SK-MEL-5 (cell line): Measurements from ENCODE around the gene OR52B4. TPM values are rescaled to one million over a fixed set of nuclear protein-coding genes. Genes with fewer than 3 reads are reported as not detected.
A peak's percentile ranks its signal among the peaks of the same experiment; 100 is the strongest.
"Not testable (repeated sequence)": the region's sequence is repeated elsewhere in the genome, so short reads cannot be mapped to it uniquely, and the experiment has no call there.

Source experiments
- DNase-seq: peaks from one replicate; pipeline ENCODE4 v3.0.0-alpha.2; 2016; ENCODE audit warnings: low read depth, low spot score
- in situ Hi-C: cut with HindIII; loops from 2 replicates; pipeline ENCODE4 v1.10.0; 2016; ENCODE audit warnings: low sequenced_read_pairs, high pct_unique_total_duplicates, low pct_unique_long_range_greater_than_20kb
- polyA plus RNA-seq, 2 experiments: library from polyadenylated mRNA; depleted of rRNA; stranded (reverse); fragments of >200 nt; gene quantifications; 2 replicates each; pipeline ENCODE4 v1.2.3, GENCODE V29; 2015
- total RNA-seq: library from RNA; depleted of rRNA; stranded (reverse); fragments of >200 nt; shearing (Covaris generic); gene quantifications from 2 replicates; pipeline ENCODE4 v1.2.3, GENCODE V29; 2014; rRNA removed

Gene OR52B4
- total RNA-seq, result not detected in 2 replicates
- polyA plus RNA-seq (2015; cell fraction: cytosol; rRNA removed), result not detected in 2 replicates
- not detected in 2 replicates for polyA plus RNA-seq (2015; cell fraction: nucleus; rRNA removed)

GRCh38 chr11:4368286-4368685 is at the start of gene OR52B4:
OR52B4 (minus strand) TSS chr11:4368386; CDS start chr11:4368295, 91 bp downstream.
- DNase-seq, result no peak
- in situ Hi-C loops, result no loop called here

GRCh38 chr11:4416816-4417215 is 48.6 kb upstream of the OR52B4 start:
- in situ Hi-C loops, result no loop called here

DNA sequence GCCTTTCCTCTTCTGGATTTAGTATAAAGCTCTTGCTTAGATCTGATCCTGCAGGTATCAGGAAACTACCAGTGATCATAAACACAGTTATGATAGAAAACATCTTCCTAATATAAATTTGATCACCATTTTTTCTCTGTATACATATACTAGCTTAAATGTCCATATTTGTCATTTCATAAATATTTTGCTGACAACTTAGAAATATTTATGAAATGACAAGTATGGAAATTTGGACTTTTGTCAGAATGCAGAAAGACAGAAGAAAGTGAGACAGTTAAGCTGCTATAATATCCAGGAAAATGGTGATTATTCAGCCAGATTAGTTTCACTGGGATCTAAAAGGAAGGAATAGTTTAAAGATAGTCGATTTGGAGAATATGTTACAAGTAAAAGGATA is 48.1 kb upstream of the OR52B4 start:
- in situ Hi-C loops, result no loop called here

More at GRCh38 chr11:4416816-4417215, 48.6 kb upstream of the OR52B4 start:
- no peak for DNase-seq

GRCh38 chr11:4406206-4406605 is 38.0 kb upstream of the OR52B4 start:
- in situ Hi-C loops, result not testable (repeated sequence)

More for the DNA sequence above, 48.1 kb upstream of the OR52B4 start:
- no peak for DNase-seq

GRCh38 chr11:4393858-4394223 is 25.7 kb upstream of the OR52B4 start:
- no peak for DNase-seq
- in situ Hi-C loops, result no loop called here

More at GRCh38 chr11:4406206-4406605, 38.0 kb upstream of the OR52B4 start:
- DNase-seq, result not testable (repeated sequence)

DNA sequence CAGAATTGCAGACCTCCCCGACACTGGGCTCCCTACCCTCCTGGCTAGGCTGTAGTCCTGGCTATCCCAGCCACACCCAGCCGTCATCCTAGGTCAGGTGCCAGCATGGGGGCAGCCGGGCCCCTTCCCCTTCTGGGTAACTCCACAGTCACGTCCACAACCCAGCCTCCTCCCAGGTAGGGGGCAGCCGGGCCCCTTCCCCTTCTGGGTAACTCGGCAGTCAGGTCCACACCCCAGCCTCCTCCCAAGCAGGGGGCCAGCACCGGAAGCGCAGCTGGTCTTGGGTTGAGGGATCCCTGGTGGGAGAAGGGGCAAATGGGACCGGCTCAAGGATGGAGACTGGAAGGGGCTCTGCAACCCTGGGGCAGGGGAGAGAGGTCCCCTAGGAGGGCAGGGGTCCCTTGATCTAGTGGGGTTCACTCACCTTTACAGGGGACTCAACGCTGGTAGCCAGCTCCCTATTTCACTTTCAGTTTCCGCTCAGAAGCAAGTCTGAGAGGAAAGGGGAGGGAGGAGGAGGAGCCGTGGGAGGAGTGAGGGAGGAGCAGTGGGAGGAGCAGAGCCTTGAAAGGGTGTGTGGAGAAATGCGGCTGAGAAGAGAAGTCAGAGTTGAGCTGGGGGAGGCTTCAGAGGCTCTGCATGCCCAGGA is 25.1 kb upstream of the OR52B4 start, which contains the start of gene TRIM21:
Gene TRIM21, minus strand, starts transcription at position 494 of the 649 bp plus-strand sequence. CDS start 3,293 bp downstream, outside the sequence.
- DNase-seq, result peak; percentile 87
- in situ Hi-C loops, result no loop called here

- no peak for DNase-seq
- in situ Hi-C loops, result no loop called here
Observed at GRCh38 chr11:4388221-4388620, 20.0 kb upstream of the OR52B4 start.

DNA sequence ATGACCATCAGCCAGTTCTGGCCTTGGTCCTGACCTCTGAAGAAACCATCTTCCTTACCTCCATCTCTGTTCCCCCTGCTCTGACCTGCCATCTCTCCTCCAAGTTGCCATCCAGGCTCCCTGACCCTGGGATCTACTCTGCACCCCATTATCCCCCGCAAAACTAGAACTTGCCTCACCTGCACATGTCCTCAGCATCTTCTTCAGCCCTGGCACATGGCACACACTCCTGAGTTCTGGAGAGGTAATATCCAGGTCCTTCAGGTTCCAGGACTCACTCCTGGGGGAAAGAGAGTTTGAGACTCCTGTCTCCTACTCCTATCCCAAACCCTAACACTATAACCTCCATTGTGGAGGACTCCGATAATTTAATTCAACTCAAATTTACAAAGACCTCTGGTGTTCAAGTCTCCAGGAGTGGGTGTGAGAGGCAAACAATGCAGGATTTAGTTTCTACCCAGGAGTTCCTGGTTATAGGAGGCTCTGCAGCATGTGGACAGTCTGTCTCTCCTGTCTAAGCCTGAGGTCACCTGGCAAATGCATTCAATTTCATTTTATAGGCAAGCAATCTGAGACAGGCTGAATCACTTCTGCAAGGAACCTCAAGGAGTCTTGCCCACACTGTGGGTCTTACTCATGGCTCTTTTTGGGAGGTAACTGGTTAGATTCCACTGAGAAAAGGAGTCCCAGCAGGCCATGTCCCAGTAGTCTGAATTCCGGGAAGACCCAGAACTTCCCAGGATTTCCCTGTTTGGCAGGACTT is 18.0 kb upstream of the OR52B4 start:
- no peak for DNase-seq
- in situ Hi-C loops, result no loop called here

DNA sequence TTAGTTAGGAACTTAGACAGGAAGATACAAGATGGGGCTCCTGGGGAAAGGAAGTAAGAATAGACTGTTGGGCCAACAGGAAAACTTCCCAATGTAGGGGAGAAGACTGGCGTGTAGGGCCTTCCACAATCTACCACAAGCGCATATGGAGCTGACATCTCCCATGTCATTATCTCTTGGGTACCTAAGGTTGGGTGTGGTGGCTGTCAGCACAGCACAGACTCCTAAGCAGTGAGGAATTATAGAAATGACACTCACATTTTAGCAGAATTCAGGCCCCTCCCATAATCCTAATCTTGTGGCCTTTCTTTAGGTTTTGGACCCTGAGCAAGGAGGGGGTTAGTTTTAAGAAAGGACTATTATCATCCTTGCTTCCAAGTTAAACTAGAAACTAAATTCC is 13.7 kb upstream of the OR52B4 start:
- in situ Hi-C loops, result no loop called here
- DNase-seq, result no peak

GRCh38 chr11:4375431-4376140 is 7.4 kb upstream of the OR52B4 start:
- no peak for DNase-seq
- in situ Hi-C loops, result no loop called here

- no peak for DNase-seq
- in situ Hi-C loops, result no loop called here
Observed at GRCh38 chr11:4370166-4370565, 2.0 kb upstream of the OR52B4 start.

DNA sequence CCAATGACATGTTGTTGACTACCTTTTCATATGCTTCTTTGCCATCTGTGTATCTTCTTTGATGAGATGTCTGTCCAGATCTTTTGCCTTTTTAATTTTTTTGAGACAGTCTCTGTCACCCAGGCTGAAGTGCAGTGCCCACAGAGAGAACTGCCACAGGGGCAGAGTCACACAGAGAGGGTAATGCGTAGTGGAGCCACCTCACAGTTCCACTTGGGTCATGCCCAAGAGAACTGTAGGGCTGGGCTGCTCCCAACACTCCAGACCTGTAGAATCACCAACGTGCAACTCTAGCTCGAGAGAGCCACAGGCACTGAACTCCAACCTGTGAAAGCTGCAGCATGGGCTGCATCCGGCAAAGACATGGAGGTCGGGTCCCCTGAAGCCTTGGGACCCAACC is 20.0 kb downstream of the OR52B4 start:
- in situ Hi-C loops, DNase-seq: not testable (repeated sequence)

DNA sequence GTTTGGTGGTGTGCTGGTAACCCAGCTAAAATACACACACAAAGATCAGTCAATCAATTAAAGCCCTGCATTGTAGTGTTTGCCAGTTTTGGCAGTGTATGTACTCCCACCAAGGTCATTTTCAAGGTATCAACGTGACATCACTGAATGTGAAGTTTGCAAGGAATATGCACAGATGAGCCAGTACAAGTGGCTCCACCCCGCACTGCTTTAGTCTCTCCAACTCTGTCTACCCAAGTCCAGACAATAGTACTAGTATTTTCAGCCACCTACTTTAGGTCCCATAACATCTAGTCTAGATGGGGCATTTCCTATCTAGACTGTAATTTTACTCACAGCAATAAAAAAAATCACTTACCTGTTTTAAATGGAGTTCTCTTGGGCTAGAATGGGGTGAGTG is 22.8 kb downstream of the OR52B4 start:
- in situ Hi-C loops, DNase-seq: not testable (repeated sequence)

DNA sequence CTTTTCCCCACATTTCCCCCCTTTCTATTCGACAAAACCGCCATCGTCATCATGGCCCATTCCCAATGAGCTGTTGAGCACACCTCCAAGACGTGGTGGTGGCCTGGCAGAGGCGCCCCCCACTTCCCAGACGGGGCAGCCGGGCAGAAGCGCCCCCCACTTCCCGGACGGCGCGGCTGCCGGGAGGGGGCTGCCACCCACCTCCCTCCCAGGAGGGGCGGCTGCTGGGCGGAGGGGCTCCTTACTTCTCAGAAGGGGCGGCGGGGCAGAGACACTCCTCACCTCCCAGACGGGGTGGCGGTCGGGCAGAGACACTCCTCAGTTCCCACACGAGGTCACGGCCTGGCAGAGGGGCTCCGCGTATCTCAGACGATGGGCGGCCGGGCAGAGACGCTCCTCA is 33.8 kb downstream of the OR52B4 start:
- DNase-seq, in situ Hi-C loops: not testable (repeated sequence)

Other genes with a start within 250 kb of the OR52B4 start
- gene TRIM21, start 25.3 kb upstream of the OR52B4 start, total RNA-seq, result 14.2 and 15.2 TPM in 2 replicates
- gene OR52K2, start 80.9 kb upstream of the OR52B4 start, total RNA-seq, result not detected in 2 replicates
- gene OR52K1, start 114.3 kb upstream of the OR52B4 start, total RNA-seq, result not detected in 2 replicates
- not detected in 2 replicates for gene OR52M1, start 176.8 kb upstream of the OR52B4 start, total RNA-seq
- gene OR52I2, start 213.4 kb upstream of the OR52B4 start, total RNA-seq, result not detected in 2 replicates
- not detected in 2 replicates for gene OR52I1, start 225.7 kb upstream of the OR52B4 start, total RNA-seq
- gene TRIM68, start 239.8 kb upstream of the OR52B4 start, total RNA-seq, result 8.8 and 12.2 TPM in 2 replicates